NCI-H1436 treated with DMSO at 0.1 percent for 48 hours (cell line): ENCODE measurements around the gene SMAD6.
"Not testable (repeated sequence)": the region's sequence is repeated elsewhere in the genome, so short reads cannot be mapped to it uniquely, and the experiment has no call there.

Experiments used
- DNase-seq: peaks from one replicate; lab custom pipeline; 2025; lab: John Stamatoyannopoulos, UW

Gene SMAD6

DNA sequence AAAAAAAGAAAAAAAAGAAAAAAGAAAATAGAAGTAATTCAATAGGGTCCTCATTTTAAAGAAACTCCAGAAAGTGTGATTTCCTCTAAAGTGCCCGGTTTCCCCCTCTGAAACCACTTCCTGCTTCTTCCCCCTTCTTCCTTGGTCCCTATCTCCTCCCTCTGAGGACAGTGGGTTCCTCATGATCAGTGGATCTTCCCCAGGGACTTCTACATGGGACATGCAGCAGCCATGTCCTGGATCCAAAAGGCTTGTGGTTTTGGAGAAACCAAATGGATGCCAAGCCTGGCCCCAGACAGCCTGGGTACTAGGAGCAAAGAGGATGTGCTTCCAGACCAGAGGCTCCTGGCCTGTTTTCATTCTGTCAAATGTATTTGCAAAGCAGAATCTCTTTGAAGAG lies 26.6 kb upstream of the SMAD6 start:
- no peak for DNase-seq

DNA sequence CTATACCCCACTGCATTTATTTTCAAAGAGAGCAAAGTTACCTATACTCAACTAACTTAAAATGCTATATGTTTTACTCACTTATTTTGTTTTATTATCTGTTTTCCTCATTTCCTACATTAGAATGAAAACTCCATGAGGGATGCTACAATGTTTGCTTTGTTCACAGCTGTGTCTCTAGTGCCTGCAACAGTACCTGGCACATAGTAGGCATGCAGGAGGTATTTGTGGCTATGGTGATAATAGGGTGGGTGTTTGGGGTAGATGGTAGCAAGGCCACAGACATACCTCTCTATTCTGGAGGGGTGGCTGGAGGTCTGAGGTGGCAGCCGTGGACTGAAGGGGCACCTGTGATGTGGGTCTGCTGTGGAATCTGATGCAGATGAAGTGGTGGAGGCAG lies 24.7 kb upstream of the SMAD6 start:
- no peak for DNase-seq

DNA sequence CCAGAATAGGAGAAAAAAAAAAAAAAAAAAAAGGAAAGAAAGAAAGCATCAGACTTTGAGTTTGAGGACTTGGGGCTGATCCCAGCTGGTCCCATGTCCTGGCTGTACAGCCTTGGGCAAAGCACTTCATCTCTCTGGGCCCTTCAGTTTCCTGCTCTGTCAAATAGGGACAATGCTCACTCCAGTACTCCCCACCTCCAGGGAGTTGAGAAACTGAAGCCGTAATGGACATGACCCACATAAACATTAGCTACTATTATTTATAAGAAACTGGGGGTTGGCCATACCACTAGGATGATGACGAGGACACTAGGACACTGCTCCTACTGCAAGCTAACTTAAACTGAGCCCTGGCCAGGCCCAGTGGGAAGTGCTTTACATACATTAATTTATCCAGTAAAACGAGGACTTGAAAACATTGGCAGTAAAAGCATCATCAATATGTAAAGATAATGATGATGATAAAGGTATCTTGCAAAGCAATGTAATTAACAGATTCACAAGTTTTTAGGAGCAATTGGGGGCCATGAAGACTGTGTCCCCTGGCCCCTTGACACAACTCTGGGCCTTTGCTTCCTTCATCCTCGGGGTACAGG lies 22.9 kb upstream of the SMAD6 start:
- DNase-seq: no peak

DNA sequence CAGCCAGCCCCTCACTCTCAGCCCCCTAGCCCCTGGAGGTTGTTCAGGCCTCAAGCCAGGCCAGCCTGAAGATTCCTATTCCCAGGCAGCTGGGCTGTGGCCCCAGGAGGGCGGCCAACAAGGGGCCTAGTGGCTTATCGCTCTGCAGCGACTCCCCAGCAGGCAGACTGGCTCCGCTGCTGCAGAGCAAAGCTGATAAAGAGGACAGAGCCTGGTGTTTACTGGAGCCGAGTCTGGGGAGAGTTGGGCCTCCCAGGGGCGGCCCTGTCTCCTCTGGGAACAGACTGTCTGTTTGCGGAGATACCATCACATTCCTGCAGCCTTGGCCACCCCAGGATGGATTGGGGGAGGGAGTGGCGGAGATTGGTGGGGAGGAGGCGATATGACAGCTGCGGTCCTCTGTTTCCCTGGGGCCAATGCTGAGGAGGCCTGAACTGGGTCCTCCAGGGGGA lies 22.4 kb upstream of the SMAD6 start:
- no peak for DNase-seq

DNA sequence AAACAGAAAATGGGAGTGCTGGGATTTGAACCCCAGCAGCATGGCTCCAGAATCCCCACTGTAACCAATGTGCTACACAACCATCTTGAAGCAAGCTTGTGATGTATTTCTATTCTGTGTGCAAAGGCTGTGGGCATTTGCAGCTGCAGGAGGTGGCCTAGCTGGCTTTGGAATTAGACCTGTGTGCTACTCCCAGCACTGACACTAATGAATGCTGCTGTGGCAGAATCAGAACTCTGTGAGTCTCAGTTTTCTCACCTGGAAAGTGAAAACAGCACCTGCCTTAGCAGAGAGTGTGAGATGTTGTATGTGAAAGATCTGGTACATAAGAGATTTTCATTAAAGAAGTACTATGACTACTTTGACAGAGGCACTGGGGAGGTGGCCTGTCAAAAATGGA lies 21.5 kb upstream of the SMAD6 start:
- DNase-seq: no peak

DNA sequence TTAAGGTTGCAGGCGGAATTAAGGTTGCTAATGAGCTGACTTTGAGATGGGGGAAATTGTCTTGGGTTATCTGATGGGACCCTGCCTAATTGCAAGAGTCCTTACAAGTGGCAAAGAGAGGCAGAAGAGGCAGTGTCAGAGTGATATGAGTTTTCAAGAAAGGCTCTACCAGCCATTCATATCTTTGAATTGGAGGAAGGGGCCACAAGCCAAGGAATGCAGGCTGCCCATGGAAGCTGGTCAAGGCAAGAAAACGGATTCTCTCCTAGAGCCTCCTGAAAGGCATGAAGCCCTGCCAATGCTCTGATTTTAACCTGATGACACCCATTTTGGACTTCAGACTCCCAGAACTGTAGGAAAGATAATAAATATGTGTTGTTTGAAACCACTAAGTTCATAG lies 20.6 kb upstream of the SMAD6 start:
- DNase-seq: no peak

DNA sequence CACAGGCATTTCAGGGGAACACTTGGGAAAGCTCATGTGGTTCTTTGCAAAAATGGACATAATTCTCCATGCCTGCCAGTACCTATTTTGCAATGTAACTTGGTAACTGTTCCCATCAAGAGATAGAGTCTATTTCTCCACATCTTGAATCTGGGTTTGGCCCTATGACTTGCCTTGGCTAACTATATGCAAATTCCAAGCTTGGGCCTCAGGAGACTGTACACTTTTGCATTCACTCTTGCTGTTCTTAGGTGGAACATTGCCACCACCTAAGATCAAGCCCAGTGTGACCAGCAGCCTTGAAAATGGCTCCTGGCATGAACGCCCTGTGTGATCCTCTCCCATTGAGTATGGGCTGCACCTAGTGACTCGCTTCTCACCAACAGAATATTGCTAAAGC lies 19.8 kb upstream of the SMAD6 start:
- DNase-seq: no peak

DNA sequence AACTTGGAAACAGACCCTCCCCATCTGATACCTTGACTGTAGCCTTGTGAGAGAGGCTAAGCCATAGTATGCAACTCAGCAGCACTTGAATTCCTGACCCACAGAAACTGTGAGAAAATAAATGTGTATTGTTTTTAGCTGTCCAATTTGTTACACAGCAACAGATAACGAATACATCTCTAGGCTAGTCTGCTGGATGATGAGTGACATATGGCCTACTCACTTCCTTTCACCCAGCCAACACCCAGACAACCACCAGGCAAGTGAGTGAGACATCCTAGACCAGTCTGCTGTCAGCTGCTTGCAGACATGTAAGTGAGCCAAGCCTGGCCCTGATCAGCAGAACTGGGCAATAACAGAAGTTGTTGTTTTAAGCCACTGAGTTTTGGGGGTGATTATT lies 19.2 kb upstream of the SMAD6 start:
- DNase-seq: no peak

DNA sequence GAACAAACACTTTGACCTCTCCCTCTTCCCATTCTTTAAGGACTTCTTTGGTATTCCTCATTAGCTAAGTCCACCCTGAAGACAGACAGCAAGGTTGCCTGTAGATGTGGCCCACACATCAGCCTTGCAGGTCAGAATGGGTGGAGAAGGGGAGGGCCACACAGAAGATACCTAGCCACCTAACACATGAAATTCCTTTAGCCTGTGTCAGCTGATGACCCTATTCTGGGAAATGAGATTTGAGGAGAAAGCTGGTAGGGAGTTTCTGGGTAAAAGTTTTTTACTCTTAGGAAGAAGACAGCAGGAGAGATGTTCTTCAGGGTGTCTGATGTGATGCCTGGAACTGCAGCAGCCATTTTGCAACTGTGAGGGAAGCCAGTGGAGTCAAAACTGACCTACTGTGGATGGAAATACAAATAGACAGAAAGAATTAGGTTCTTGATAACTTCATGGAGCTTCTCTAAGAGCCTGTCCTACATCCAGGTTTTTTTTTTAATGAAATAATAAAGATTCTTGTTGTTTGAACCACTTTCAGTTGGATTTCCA lies 17.8 kb upstream of the SMAD6 start:
- DNase-seq: no peak

DNA sequence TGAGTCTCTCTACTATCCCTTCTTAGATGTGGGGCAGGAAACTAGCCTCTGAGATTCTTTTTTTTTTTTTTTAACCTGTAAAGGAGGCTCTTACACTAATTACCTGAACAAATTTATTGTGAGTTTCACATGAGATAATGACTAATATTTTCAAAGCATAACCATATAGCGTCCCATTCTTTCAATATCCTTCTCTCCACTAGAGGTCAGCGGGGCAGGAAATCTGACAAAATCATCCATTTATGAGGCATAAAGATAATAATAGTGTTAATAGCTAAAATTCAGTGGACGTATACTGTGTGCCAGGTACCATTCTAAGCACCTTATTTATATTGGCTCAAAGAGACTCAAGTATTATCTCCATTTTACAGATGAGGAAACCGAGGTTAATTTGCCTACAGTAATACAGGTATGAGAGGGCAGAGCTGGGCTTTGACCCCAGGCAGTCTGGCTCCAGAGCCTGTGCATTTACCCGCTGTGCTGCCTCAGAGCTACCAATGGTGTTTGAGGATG lies 16.3 kb upstream of the SMAD6 start:
- no peak for DNase-seq

DNA sequence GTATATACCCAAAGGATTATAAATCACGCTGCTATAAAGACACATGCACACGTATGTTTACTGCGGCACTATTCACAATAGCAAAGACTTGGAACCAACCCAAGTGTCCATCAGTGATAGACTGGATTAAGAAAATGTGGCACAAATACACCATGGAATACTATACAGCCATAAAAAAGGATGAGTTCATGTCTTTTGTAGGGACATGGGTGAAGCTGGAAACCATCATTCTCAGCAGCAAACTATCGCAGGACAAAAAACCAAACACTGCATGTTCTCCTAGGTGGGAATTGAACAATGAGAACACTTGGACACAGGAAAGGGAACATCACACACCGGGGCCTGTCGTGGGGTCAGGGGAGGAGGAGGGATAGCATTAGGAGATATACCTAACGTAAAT lies 11.1 kb upstream of the SMAD6 start:
- DNase-seq: not testable (repeated sequence)

DNA sequence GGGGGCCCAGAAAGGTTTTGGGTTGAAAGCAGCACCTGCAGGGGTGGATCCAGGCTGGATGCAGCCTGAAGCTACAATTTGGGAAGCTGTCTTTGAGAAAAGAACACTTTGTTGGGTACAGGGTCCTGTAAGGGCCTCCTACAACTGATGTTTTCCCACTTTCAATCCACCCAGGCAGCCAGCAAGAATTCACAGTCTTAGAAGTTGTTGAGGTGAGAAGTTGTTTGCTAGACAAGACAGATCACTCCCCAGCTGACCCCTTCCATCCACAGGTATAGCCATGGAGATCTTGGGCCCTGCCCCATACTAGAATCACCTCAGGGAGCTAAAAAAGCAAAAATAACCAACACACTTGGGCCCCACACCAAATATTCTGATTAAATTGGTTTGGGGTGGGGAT lies 10.3 kb upstream of the SMAD6 start:
- DNase-seq: no peak

DNA sequence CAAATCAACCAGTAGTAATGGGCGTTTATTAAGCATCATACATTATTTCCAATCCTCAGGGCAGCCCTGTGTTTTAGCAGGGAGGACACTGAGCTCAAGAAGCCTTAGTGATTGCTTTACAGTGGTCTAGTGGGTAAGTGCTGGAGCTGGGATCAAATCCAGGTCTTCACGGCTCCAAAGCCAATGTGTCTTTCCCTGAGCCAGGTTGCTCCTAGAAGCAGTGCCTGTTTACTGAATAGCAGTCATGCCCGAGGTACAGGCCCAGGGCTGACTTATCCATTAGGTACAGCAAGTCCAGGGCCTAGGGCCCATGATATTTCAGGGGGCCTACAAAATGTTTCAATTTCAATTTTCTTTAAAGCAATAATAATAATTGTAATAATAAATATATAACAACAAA lies 9.6 kb upstream of the SMAD6 start:
- no peak for DNase-seq

DNA sequence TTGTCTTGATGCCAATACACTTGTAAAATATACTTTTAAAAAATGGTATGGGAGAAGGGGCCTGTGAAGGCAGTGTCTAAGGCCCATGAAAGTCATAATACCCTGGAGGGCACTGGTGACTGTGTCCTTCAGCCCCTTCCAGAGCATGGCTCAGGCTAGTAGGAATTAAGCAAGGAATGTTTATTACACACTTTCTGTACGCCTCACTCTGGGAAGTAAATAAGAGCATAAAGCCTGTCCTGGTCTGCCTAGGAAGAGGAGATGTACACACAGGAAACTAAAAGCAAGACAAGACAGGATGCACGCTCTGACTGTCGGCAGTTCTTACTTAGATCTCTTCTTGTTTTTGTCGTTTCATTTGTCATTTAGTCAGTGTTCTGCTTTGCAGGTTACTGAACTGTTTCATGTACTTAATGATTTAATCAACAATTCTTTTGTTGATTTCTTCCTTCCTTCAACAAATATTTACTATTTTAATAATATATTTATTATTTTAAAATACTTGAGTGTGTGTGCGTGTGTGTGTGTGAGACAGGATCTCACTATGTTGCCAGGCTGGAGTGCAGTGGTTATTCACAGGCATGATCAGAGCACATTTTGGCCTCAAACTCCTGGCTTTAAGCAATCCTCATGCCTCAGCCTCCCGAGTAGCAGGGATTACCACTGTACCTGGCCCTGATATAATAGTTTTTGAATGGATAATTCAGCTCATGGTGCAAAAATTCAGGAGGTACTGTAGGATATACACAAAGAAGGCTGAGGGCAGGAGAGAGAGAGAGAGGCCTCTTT lies 9.0 kb upstream of the SMAD6 start:
- DNase-seq: no peak

DNA sequence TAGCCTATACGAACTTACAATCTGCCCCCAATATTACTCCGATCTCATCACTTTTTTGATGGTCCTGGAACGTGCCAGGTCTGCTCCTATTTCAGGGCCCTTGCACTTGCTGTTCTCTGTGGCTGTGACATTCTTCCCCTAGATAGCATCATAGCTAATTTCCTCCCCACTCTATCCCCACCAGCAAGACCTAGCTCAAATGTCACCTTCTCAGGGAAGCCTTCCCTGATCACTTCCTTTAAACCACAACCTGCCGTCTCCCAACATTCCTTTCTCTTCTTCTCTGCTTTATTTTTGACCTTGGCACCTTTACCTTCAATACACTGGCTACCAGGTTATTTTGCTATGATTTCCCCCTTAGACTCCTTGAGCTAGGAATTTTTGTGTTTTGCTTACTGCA lies 5.3 kb upstream of the SMAD6 start:
- no peak for DNase-seq

DNA sequence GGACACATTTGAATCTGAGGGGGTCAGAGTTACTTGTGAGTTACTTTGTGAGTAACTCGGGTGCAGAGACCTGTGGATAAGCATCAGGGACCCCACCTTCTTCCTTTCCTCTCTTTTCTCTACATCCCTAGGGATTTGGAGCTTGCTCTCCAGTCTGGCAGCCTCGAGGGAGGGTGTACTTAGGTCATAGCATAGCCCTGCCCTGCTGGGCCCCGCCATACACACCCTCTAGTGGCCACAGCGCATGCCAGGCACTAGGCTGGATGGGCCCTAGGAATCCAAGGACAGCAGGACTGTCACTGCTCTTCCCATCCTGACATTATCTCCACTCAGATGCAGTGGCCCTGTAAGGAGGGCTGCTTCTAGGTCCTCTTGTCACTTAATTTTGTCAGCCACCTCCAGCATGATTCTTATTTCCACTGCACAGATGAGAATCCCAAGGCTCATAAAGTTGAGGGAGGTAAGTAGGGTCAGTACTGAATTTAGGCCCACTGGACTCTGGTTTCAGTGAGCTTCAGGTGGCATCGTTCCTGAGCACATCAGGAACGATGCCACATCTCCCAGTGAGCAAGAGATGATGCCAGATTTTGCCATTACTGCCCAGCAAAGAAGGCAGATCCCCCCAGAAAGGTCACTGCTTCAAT lies 3.6 kb upstream of the SMAD6 start:
- no peak for DNase-seq

DNA sequence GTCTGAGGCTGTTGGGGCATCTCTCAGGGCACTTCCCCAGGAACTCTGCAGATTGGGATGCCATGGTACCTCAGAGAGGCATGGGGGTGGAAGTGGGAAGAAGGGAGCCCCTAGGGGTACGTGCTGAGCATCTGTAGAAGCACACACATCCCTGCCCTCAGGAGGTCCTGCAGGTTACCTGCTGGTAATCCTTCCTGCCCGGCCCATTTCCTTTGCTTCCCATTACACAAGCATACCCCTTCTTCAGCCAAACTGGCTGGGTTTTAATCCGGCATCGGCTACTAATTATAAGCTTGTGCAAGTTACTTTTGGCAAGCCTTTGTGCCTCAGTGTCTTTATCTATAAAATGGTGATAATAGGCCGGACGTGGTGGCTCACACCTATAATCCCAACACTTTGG lies 3.1 kb upstream of the SMAD6 start:
- no peak for DNase-seq

DNA sequence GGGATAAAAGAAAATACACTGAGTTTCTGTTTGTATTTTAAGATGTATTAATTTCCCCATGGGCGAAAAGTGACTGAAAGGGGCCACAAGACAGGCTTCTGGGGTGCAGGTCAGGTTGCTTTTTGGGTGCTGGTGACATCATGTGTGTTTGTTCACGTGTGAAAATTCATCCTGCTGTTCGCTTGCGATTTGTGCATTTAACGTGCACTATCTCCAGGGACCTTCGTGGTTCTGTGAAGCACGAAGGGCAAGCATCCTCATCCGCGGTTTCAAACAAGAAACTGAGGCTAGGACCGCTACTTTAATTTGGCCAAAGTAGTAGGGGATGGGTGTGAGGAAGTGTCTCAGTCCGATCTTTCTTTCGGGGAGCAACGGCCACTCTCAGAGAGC lies 1.6 kb upstream of the SMAD6 start:
- no peak for DNase-seq

DNA sequence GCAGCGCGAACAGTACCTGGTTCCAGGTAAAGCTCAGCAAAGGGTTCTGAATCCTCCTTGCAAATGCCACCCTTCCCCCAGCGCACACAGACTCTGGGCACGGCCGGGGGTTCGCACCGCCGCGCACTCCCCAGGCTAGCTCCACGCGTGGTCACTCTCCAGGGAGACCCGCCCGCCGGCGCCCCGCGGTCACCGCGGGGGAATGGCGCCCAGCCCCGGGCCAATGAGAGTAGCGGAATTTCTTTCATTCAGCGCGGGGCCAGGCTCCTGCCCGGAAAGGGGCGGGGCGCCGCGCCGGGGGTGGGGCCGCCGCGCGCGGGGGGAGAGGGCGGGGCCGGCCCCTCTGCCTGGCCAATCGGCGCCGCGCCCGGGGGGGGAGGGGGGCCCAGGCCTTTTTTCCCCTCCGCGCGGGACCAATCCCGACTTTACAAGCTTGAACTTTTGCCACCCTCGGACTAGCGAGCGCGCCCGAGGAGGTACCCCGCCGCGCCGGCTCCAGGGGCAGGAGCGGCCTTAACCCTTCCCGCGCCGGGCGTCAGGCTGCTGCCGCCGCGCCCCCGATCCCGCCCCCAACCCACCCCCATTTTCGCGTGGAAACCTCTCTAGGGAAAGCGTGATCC lies 1.1 kb upstream of the SMAD6 start:
- DNase-seq: peak; percentile 32

DNA sequence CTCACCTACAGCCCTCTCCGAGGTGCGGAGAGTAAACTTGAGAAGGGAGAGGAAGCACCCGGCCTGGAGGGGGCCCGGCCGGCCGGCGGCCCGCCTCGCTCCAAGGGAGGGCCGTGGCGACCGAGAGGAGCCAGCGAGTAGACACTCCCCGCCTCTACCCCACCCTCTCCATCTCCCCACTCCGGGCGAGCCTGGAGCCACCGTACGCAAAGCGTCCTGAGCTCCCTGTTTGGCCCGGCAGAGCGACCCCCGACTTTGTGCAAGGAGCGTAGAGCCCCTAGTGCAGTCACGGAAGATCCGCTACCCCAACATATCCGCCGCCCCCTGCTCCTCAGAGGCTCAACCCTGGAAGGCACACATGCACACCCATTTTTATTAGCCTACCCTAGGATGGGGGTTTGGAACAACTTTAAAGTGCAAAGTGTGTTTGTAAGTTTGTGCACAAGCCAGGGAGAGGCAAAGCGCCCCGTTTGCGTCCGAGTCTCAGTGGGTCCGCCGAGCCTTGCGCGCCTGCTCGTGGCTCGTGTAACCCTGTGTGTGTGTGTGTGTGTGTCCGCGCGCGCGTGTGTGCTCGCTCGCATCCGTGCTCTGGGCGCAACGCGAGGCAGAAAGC lies 508 bp upstream of the SMAD6 start:
- DNase-seq: no peak

DNA sequence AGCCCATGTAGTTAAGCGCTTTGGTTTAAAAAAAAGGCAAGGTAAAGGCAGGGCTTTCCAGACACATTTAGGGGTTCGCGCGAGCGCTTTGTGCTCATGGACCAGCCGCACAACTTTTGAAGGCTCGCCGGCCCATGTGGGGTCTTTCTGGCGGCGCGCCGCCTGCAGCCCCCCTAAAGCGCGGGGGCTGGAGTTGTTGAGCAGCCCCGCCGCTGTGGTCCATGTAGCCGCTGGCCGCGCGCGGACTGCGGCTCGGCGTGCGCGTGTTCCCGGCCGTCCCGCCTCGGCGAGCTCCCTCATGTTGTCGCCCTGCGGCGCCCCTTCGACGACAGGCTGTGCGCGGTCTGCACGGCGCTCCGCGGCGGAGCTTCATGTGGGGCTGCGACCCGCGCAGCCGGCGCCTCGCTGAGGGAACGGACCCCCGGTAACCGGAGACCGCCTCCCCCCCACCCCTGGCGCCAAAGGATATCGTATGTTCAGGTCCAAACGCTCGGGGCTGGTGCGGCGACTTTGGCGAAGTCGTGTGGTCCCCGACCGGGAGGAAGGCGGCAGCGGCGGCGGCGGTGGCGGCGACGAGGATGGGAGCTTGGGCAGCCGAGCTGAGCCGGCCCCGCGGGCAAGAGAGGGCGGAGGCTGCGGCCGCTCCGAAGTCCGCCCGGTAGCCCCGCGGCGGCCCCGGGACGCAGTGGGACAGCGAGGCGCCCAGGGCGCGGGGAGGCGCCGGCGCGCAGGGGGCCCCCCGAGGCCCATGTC lies 927 bp downstream of the SMAD6 start:
- no peak for DNase-seq
